Hepatocyte (in vitro differentiated cells): ENCODE measurements around the gene SLC52A1.

ENCODE experiments used
- CTCF ChIP-seq: fragments of 200-600 bp; sonication (generic); IDR thresholded peaks from 2 replicates; pipeline ENCODE4 v1.5.1; 2016; ENCODE audit warnings: antibody characterized with exemption, mild to moderate bottlenecking; ENCODE audit not compliant: poor library complexity
- EZH2 ChIP-seq: fragments of 200-600 bp; sonication (generic); IDR thresholded peaks from 2 replicates; pipeline ENCODE4 v1.6.1; 2016; ENCODE audit warnings: antibody characterized with exemption, mild to moderate bottlenecking, borderline replicate concordance

- no peak for TF ChIP-seq CTCF
- no peak for TF ChIP-seq EZH2
Observed at GRCh38 chr17:5019475-5019956, 15.7 kb downstream of the SLC52A1 start.
